ENCODE results near the gene CRELD2. TPM values are rescaled to one million over a fixed set of nuclear protein-coding genes. Genes with fewer than 3 reads are reported as not detected.

The CRELD2 gene
- total RNA-seq, 2 experiments from 2014 or later = 21.2 to 23.3 TPM

- H3K9me3 Mint-ChIP-seq = no peaks in the 10 kb centered on the region
- H3K27me3 Mint-ChIP-seq = no peaks in the 10 kb centered on the region
- Histone ChIP-seq H3K4me3 (ENCODE audit: low read length) (no peak overlapping the region), H3K4me1 (ENCODE audit: insufficient read depth, low read length) (peaks cover 73% of the 10 kb centered on the region), H3K27me3 (ENCODE audit: control insufficient read depth in 1 of 2, insufficient read depth in 2 of 2, low read length in 2 of 2) (no peaks in the 10 kb centered on the region), H3K36me3 (ENCODE audit: insufficient read depth, low read length) (peaks cover 10% of the 10 kb centered on the region), H3K9me3 (ENCODE audit: control insufficient read depth in 1 of 2, insufficient read depth in 1 of 2, low read length in 2 of 2) (no peaks in the 10 kb centered on the region), H3K27ac (ENCODE audit: low read depth in 1 of 2, low read length in 2 of 2) (no peak overlapping the region)
- intact Hi-C loops (cut with DNase I, micrococcal nuclease) = no loop called here
- peak overlapping the region; percentile 55 for H3K27ac Mint-ChIP-seq
- DNase-seq (peak in 4 of 14 experiments; percentile 1 to 44 (median 34)), ATAC-seq (ENCODE audit: poor library complexity) (no peak)
- ChIA-PET POLR2A (interaction anchor here (3.6 kb wide), 1 partner anchor 33 kb away, joined by 32 read pairs; no protein-coding TSS in a partner anchor), CTCF (no interaction called here)
- peaks cover 25% of the 10 kb centered on the region for H3K36me3 Mint-ChIP-seq (ENCODE audit: low read depth)
- TF ChIP-seq CTCF (IDR thresholded peaks at IDR 0.05) = no peak
- no peak overlapping the region for H3K4me3 Mint-ChIP-seq
- H3K4me1 Mint-ChIP-seq (ENCODE audit: low read depth) = peaks cover 31% of the 10 kb centered on the region
Observed at GRCh38 chr22:49968831-49969661, 50.6 kb downstream of the CRELD2 start.

GRCh38 chr22:49969751-49970527 lies 51.5 kb downstream of the CRELD2 start:
- Histone ChIP-seq H3K4me1 (ENCODE audit: insufficient read depth, low read length) (peaks cover 65% of the 10 kb centered on the region), H3K27ac (ENCODE audit: low read depth in 1 of 2, low read length in 2 of 2) (no peak overlapping the region), H3K36me3 (ENCODE audit: insufficient read depth, low read length) (peaks cover 2% of the 10 kb centered on the region), H3K4me3 (ENCODE audit: low read length) (no peak overlapping the region), H3K9me3 (ENCODE audit: control insufficient read depth in 1 of 2, insufficient read depth in 1 of 2, low read length in 2 of 2) (no peaks in the 10 kb centered on the region), H3K27me3 (ENCODE audit: control insufficient read depth in 1 of 2, insufficient read depth in 2 of 2, low read length in 2 of 2) (no peaks in the 10 kb centered on the region)
- peak in 4 of 14 experiments; percentile 2 to 44 (median 29) for DNase-seq
- Mint-ChIP-seq H3K4me1 (ENCODE audit: low read depth) (peaks cover 25% of the 10 kb centered on the region), H3K9me3 (no peaks in the 10 kb centered on the region), H3K4me3 (peak overlapping the region; percentile 87), H3K36me3 (ENCODE audit: low read depth) (peaks cover 16% of the 10 kb centered on the region), H3K27ac (peak overlapping the region; percentile 83), H3K27me3 (no peaks in the 10 kb centered on the region)
- POLR2A ChIA-PET = interaction anchor here (1.5 to 2.7 kb wide), 2 partner anchors 8 to 9 kb away, joined by 9 to 19 read pairs; partner anchors contain the start of gene PIM3
- TF ChIP-seq CTCF (IDR thresholded peaks at IDR 0.05) = no peak
- no peak for ATAC-seq (ENCODE audit: poor library complexity)
- intact Hi-C loops (cut with DNase I, micrococcal nuclease) = loop anchor here (2.0 kb wide), 1 partner anchor 33 kb away; no protein-coding TSS in a partner anchor
- CTCF ChIA-PET = no interaction called here

- ATAC-seq (ENCODE audit: poor library complexity) = peak; percentile 86
- H3K27ac Mint-ChIP-seq = peak overlapping the region; percentile 83
- no peaks in the 10 kb centered on the region for H3K27me3 Mint-ChIP-seq
- ChIA-PET CTCF (interaction anchor here (1.2 to 1.7 kb wide), 2 partner anchors 40 to 60 kb away, joined by 5 to 6 read pairs; no protein-coding TSS in a partner anchor), POLR2A (interaction anchor here (0.7 to 2.7 kb wide), 7 partner anchors 8 to 650 kb away, joined by 3 to 19 read pairs (median 4); partner anchors contain the start of gene PIM3)
- no peak overlapping the region for H3K27ac ChIP-seq (ENCODE audit: low read depth in 1 of 2, low read length in 2 of 2)
- H3K36me3 Mint-ChIP-seq (ENCODE audit: low read depth) = peaks cover 14% of the 10 kb centered on the region
- no peaks in the 10 kb centered on the region for H3K36me3 ChIP-seq (ENCODE audit: insufficient read depth, low read length)
- intact Hi-C loops (cut with DNase I, micrococcal nuclease) = loop anchor here (2.0 kb wide), 1 partner anchor 34 kb away; no protein-coding TSS in a partner anchor
- peak overlapping the region; percentile 87 for H3K4me3 Mint-ChIP-seq
- peaks cover 66% of the 10 kb centered on the region for H3K4me1 ChIP-seq (ENCODE audit: insufficient read depth, low read length)
- H3K4me1 Mint-ChIP-seq (ENCODE audit: low read depth) = peaks cover 25% of the 10 kb centered on the region
- H3K27me3 ChIP-seq (ENCODE audit: control insufficient read depth in 1 of 2, insufficient read depth in 2 of 2, low read length in 2 of 2) = no peaks in the 10 kb centered on the region
- DNase-seq = peak; percentile 81 to 98 (median 93)
- H3K9me3 Mint-ChIP-seq = no peaks in the 10 kb centered on the region
- H3K9me3 ChIP-seq (ENCODE audit: control insufficient read depth in 1 of 2, insufficient read depth in 1 of 2, low read length in 2 of 2) = no peaks in the 10 kb centered on the region
- H3K4me3 ChIP-seq (ENCODE audit: low read length) = peak overlapping the region; percentile 56
- TF ChIP-seq CTCF (IDR thresholded peaks at IDR 0.05) = no peak
Observed at GRCh38 chr22:49970528-49971231, 52.2 kb downstream of the CRELD2 start.

All from CD4-positive, alpha-beta T cell (primary cell).